ENCODE data around the gene SLC6A4. TPM values are rescaled to one million over a fixed set of nuclear protein-coding genes. Genes with fewer than 3 reads are reported as not detected.

The SLC6A4 gene
- total RNA-seq, 1 experiment from 2014 or later, result not detected

GRCh38 chr17:30246460-30246859 is 11.0 kb upstream of the SLC6A4 start:
- DNase-seq (ENCODE audit: low spot score), result no peak
- Histone ChIP-seq H3K4me3 (ENCODE audit: low read depth, low read length, poor library complexity, severe bottlenecking) (no peak overlapping the region), H3K36me3 (ENCODE audit: insufficient read depth, low read length, poor library complexity, severe bottlenecking) (peaks cover 28% of the 10 kb centered on the region), H3K9me3 (ENCODE audit: low read depth, low read length, poor library complexity, severe bottlenecking) (no peaks in the 10 kb centered on the region), H3K27me3 (replicated peaks; ENCODE audit: insufficient read depth, low read depth, low read length, poor library complexity) (no peaks in the 10 kb centered on the region), H3K4me1 (ENCODE audit: insufficient read depth, low read length, poor library complexity, severe bottlenecking) (no peaks in the 10 kb centered on the region), H3K27ac (ENCODE audit: low read depth, low read length, poor library complexity, severe bottlenecking) (no peak overlapping the region)
- CTCF ChIA-PET, result no interaction called here
- POLR2A ChIA-PET (ENCODE audit: low non-redundant PET), result no interaction called here
- BruUV-seq (replicated peaks), result no TSS peak
- TF ChIP-seq CTCF (conservative IDR thresholded peaks at IDR 0.05; ENCODE audit: low read depth, low read length), result no peak
- no peak for TF ChIP-seq EZH2 (IDR thresholded peaks at IDR 0.05; ENCODE audit: borderline replicate concordance, low read depth, low read length, poor library complexity, severe bottlenecking)
- intact Hi-C loops (cut with micrococcal nuclease; ENCODE audit: unreplicated experiment), result no loop called here

DNA sequence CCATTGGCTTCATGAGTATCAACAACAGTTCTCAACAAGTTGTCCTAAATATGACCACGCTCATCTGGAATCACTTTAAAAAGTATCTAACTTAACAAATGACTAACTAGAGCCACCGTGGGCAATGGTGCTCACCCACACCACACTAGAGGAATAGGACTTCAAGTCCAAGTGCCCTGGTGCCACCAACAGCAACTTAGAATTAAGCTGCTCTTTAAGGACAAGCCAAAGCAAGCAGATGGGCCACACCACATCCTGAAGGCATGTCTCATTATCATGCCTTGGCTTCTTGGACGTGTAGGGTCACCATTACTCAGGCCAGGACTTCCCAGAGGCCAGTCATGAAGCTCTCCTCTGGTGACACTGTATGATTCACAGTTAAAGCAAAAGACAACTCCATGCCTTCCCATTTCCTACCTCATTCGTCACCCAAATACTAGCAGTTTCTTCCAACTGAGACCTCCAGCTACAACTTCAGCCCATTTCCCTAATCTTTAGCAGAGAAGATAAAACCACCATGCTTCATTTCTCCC is 9.4 kb upstream of the SLC6A4 start:
- no peaks in the 10 kb centered on the region for H3K9me3 ChIP-seq (ENCODE audit: low read depth, low read length, poor library complexity, severe bottlenecking)
- H3K36me3 ChIP-seq (ENCODE audit: insufficient read depth, low read length, poor library complexity, severe bottlenecking), result peaks cover 23% of the 10 kb centered on the region
- no TSS peak for BruUV-seq (replicated peaks)
- ChIA-PET CTCF (no interaction called here), POLR2A (ENCODE audit: low non-redundant PET) (no interaction called here)
- H3K27me3 ChIP-seq (replicated peaks; ENCODE audit: insufficient read depth, low read depth, low read length, poor library complexity), result no peaks in the 10 kb centered on the region
- no peak for TF ChIP-seq CTCF (conservative IDR thresholded peaks at IDR 0.05; ENCODE audit: low read depth, low read length)
- TF ChIP-seq EZH2 (IDR thresholded peaks at IDR 0.05; ENCODE audit: borderline replicate concordance, low read depth, low read length, poor library complexity, severe bottlenecking), result no peak
- intact Hi-C loops (cut with micrococcal nuclease; ENCODE audit: unreplicated experiment), result no loop called here
- no peak overlapping the region for H3K27ac ChIP-seq (ENCODE audit: low read depth, low read length, poor library complexity, severe bottlenecking)
- H3K4me1 ChIP-seq (ENCODE audit: insufficient read depth, low read length, poor library complexity, severe bottlenecking), result no peaks in the 10 kb centered on the region
- no peak for DNase-seq (ENCODE audit: low spot score)
- H3K4me3 ChIP-seq (ENCODE audit: low read depth, low read length, poor library complexity, severe bottlenecking), result no peak overlapping the region

DNA sequence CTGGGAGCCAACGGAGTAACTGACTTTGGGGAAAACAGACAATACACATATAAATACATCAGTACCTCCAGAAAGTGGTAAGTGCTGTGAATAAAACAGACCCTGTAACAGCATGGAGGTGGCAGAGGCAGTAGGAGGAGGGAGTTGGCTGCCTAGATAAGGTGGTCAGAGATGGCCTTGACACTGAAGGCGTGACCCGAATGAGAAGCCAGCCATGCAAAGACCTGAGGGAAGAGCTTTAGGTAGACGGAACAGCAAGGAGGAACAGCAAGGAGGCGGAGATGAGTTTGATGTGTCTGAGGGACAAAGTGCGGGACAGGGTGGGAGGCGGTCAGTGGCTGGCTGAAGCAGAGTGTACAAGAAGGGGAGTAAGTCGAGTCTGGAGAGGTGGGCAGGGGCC is 8.1 kb upstream of the SLC6A4 start:
- H3K4me1 ChIP-seq (ENCODE audit: insufficient read depth, low read length, poor library complexity, severe bottlenecking), result no peaks in the 10 kb centered on the region
- no TSS peak for BruUV-seq (replicated peaks)
- no peak overlapping the region for H3K4me3 ChIP-seq (ENCODE audit: low read depth, low read length, poor library complexity, severe bottlenecking)
- H3K36me3 ChIP-seq (ENCODE audit: insufficient read depth, low read length, poor library complexity, severe bottlenecking), result peaks cover 9% of the 10 kb centered on the region
- H3K27ac ChIP-seq (ENCODE audit: low read depth, low read length, poor library complexity, severe bottlenecking), result no peak overlapping the region
- POLR2A ChIA-PET (ENCODE audit: low non-redundant PET), result interaction anchor here (0.6 kb wide), 1 partner anchor 1187 kb away, joined by 3 read pairs; no protein-coding TSS in a partner anchor
- CTCF ChIA-PET, result no interaction called here
- TF ChIP-seq CTCF (conservative IDR thresholded peaks at IDR 0.05; ENCODE audit: low read depth, low read length) (no peak), EZH2 (IDR thresholded peaks at IDR 0.05; ENCODE audit: borderline replicate concordance, low read depth, low read length, poor library complexity, severe bottlenecking) (no peak)
- H3K9me3 ChIP-seq (ENCODE audit: low read depth, low read length, poor library complexity, severe bottlenecking), result no peaks in the 10 kb centered on the region
- intact Hi-C loops (cut with micrococcal nuclease; ENCODE audit: unreplicated experiment), result no loop called here
- DNase-seq (ENCODE audit: low spot score), result no peak
- H3K27me3 ChIP-seq (replicated peaks; ENCODE audit: insufficient read depth, low read depth, low read length, poor library complexity), result no peaks in the 10 kb centered on the region
